IMR-90 (cell line): Measurements from ENCODE around the gene PDCD2L. TPM values are rescaled to one million over a fixed set of nuclear protein-coding genes. Genes with fewer than 3 reads are reported as not detected.
A peak's percentile ranks its signal among the peaks of the same experiment; 100 is the strongest.

Experiments
- ATAC-seq: fragments of 200-7000 bp; cut with Tn5 transposase; 2 replicates; pipeline ENCODE4 v1.9.1; 2020; ENCODE audit warnings: low read depth, mild to moderate bottlenecking, moderate library complexity
- BruUV-seq: library from RNA; stranded (reverse); fragments of 400-500 nt; replicated peaks from 2 replicates; lab custom pipeline; 2021; lab: Mats Ljungman, UMichigan
- CTCF ChIA-PET: fragments of 300-600 bp; formaldehyde crosslinking; extraction: SDS; loops from one replicate; lab custom pipeline; 2021; ENCODE audit warnings: antibody characterized with exemption; lab: Yijun Ruan, JAX
- POLR2A ChIA-PET: fragments of 300-600 bp; sonication (Branson Sonifier 250); formaldehyde crosslinking; loops from one replicate; lab custom pipeline; 2022; ENCODE audit warnings: antibody characterized with exemption; ENCODE audit not compliant: unreplicated experiment; lab: Charles Lee
- DNase-seq: peaks from one replicate; pipeline ENCODE4 v3.0.0; 2013
- H2AFZ ChIP-seq: replicated peaks from 2 replicates; pipeline ENCODE3; 2013; ENCODE audit warnings: low read length, mild to moderate bottlenecking; ENCODE audit not compliant: poor library complexity
- H2AK5ac ChIP-seq: 2 replicates; pipeline ENCODE4 v1.6.1; 2013; ENCODE audit warnings: low read depth, low read length, inconsistent platforms
- H2AK9ac ChIP-seq: replicated peaks from 2 replicates; pipeline ENCODE3; 2013; ENCODE audit warnings: mild to moderate bottlenecking, low read depth, low read length, moderate library complexity; ENCODE audit not compliant: poor library complexity
- H2BK120ac ChIP-seq: 2 replicates; pipeline ENCODE4 v1.6.1; 2013; ENCODE audit warnings: low read depth, low read length, inconsistent platforms
- H2BK15ac ChIP-seq: 3 replicates; pipeline ENCODE4 v1.6.1; 2013; ENCODE audit warnings: low read depth, low read length, inconsistent platforms
- H2BK20ac ChIP-seq: 2 replicates; pipeline ENCODE4 v1.6.1; 2013; ENCODE audit warnings: low read depth, mild to moderate bottlenecking, inconsistent platforms, low read length, moderate library complexity
- H2BK5ac ChIP-seq: 2 replicates; pipeline ENCODE4 v1.6.1; 2013; ENCODE audit warnings: mild to moderate bottlenecking, low read depth, low read length, inconsistent platforms; ENCODE audit not compliant: poor library complexity, severe bottlenecking
- H3K14ac ChIP-seq: replicated peaks from 2 replicates; pipeline ENCODE4 v1.6.1; 2013; ENCODE audit warnings: low read depth, low read length, inconsistent platforms
- H3K18ac ChIP-seq: 2 replicates; pipeline ENCODE4 v1.6.1; 2013; ENCODE audit warnings: low read depth, low read length, control low read depth
- H3K23ac ChIP-seq: 2 replicates; pipeline ENCODE4 v1.6.1; 2013; ENCODE audit warnings: low read depth, low read length, inconsistent platforms
- H3K27ac ChIP-seq: 2 replicates; pipeline ENCODE4 v1.5.1; 2013; ENCODE audit warnings: mild to moderate bottlenecking, control low read depth, low read length; ENCODE audit not compliant: insufficient read depth
- H3K27me3 ChIP-seq: 2 replicates; pipeline ENCODE4 v1.6.1; 2013; ENCODE audit warnings: low read length; ENCODE audit not compliant: control insufficient read depth, insufficient read depth
- H3K36me3 ChIP-seq: 2 replicates; pipeline ENCODE4 v1.6.1; 2013; ENCODE audit warnings: low read length, mixed read lengths; ENCODE audit not compliant: control insufficient read depth, insufficient read depth
- H3K4ac ChIP-seq: 2 replicates; pipeline ENCODE4 v1.6.1; 2013; ENCODE audit warnings: low read depth, low read length, inconsistent platforms
- H3K4me1 ChIP-seq: 2 replicates; pipeline ENCODE4 v1.6.1; 2013; ENCODE audit warnings: low read length, mixed read lengths; ENCODE audit not compliant: control insufficient read depth, insufficient read depth
- H3K4me2 ChIP-seq: 2 replicates; pipeline ENCODE4 v1.6.1; 2013; ENCODE audit warnings: low read depth, mild to moderate bottlenecking, control low read depth, low read length, moderate library complexity
- H3K4me3 ChIP-seq: 2 replicates; pipeline ENCODE4 v1.5.1; 2013; ENCODE audit warnings: low read depth, mild to moderate bottlenecking, control low read depth, low read length, moderate library complexity; ENCODE audit not compliant: insufficient read depth
- H3K56ac ChIP-seq: 2 replicates; pipeline ENCODE4 v1.6.1; 2013; ENCODE audit warnings: low read length, inconsistent platforms; ENCODE audit not compliant: insufficient read depth; ENCODE audit errors: extremely low read depth
- H3K79me1 ChIP-seq, 2 experiments: 2 replicates each; pipeline ENCODE4 v1.6.1; 2013; ENCODE audit warnings: low read length in 2 of 2, inconsistent platforms in 1 of 2, low read depth in 1 of 2
- H3K9ac ChIP-seq: 2 replicates; pipeline ENCODE4 v1.6.1; 2013; ENCODE audit warnings: low read depth, low read length, control low read depth
- H3K9me1 ChIP-seq: 2 replicates; pipeline ENCODE4 v1.6.1; 2013; ENCODE audit warnings: low read length, inconsistent platforms; ENCODE audit not compliant: insufficient read depth
- H3K9me3 ChIP-seq: 2 replicates; pipeline ENCODE4 v1.6.1; 2013; ENCODE audit warnings: low read length; ENCODE audit not compliant: control insufficient read depth, insufficient read depth
- H4K20me1 ChIP-seq: 2 replicates; pipeline ENCODE4 v1.6.1; 2013; ENCODE audit warnings: low read length, inconsistent platforms; ENCODE audit not compliant: insufficient read depth
- H4K5ac ChIP-seq: 2 replicates; pipeline ENCODE4 v1.6.1; 2013; ENCODE audit warnings: mild to moderate bottlenecking, low read depth, low read length, control low read depth
- H4K8ac ChIP-seq, 2 experiments: 2 replicates each; pipeline ENCODE4 v1.6.1; 2013; ENCODE audit warnings: low read depth in 2 of 2, low read length in 2 of 2, control low read depth in 1 of 2, inconsistent platforms in 1 of 2
- H4K91ac ChIP-seq: 2 replicates; pipeline ENCODE4 v1.6.1; 2013; ENCODE audit warnings: low read depth, low read length, inconsistent platforms; ENCODE audit not compliant: insufficient read depth
- BHLHE40 ChIP-seq: fragments of 150-350 bp; IDR thresholded peaks from 2 replicates; pipeline ENCODE4 v1.6.1; 2016; ENCODE audit warnings: mild to moderate bottlenecking, low read depth, low read length
- CEBPB ChIP-seq: IDR thresholded peaks from 2 replicates; pipeline ENCODE4 v1.6.1; 2012; ENCODE audit warnings: low read depth, low read length, improper control_type of control experiment
- CHD1 ChIP-seq: IDR thresholded peaks from 2 replicates; pipeline ENCODE4 v1.6.1; 2012; ENCODE audit warnings: low read depth, low read length, improper control_type of control experiment
- CTCF ChIP-seq: conservative IDR thresholded peaks from 2 replicates; pipeline ENCODE4 v1.5.1; 2012; ENCODE audit warnings: mild to moderate bottlenecking, low read depth, low read length, improper control_type of control experiment
- FOS ChIP-seq: fragments of 150-350 bp; IDR thresholded peaks from 2 replicates; pipeline ENCODE4 v1.6.1; 2016; ENCODE audit warnings: low read depth, low read length
- MAFK ChIP-seq: IDR thresholded peaks from 2 replicates; pipeline ENCODE4 v1.6.1; 2012; ENCODE audit warnings: low read depth, low read length, improper control_type of control experiment
- MAZ ChIP-seq: IDR thresholded peaks from 2 replicates; pipeline ENCODE4 v1.6.1; 2012; ENCODE audit warnings: low read depth, mild to moderate bottlenecking, low read length, improper control_type of control experiment, moderate library complexity, borderline replicate concordance
- MXI1 ChIP-seq: IDR thresholded peaks from 2 replicates; pipeline ENCODE4 v1.6.1; 2012; ENCODE audit warnings: low read depth, mild to moderate bottlenecking, low read length, moderate library complexity, borderline replicate concordance
- NFE2L2 ChIP-seq: fragments of 150-350 bp; IDR thresholded peaks from 2 replicates; pipeline ENCODE4 v1.6.1; 2016; ENCODE audit warnings: low read depth, mild to moderate bottlenecking, low read length
- POLR2A ChIP-seq: IDR thresholded peaks from 2 replicates; pipeline ENCODE4 v1.6.1; 2012; ENCODE audit warnings: mild to moderate bottlenecking, low read depth, low read length
- RAD21 ChIP-seq: IDR thresholded peaks from 2 replicates; pipeline ENCODE4 v1.6.1; 2012; ENCODE audit warnings: low read length, improper control_type of control experiment
- RCOR1 ChIP-seq: IDR thresholded peaks from 2 replicates; pipeline ENCODE4 v1.6.1; 2012; ENCODE audit warnings: mild to moderate bottlenecking, low read length, improper control_type of control experiment; ENCODE audit not compliant: insufficient replicate concordance
- RFX5 ChIP-seq: IDR thresholded peaks from 2 replicates; pipeline ENCODE4 v1.8.0; 2012; ENCODE audit warnings: low read depth, mild to moderate bottlenecking, low read length, moderate library complexity
- SMC3 ChIP-seq: fragments of 150-350 bp; IDR thresholded peaks from 2 replicates; pipeline ENCODE4 v1.6.1; 2016; ENCODE audit warnings: low read depth, mild to moderate bottlenecking, antibody characterized with exemption, low read length, moderate library complexity
- WGBS, 2 experiments: methylation state at CpG; one replicate each; pipeline versions ENCODE4 v1.1.5 to v1.1.7; 2013; ENCODE audit warnings: missing lambda C conversion rate in 2 of 2; ENCODE audit not compliant: insufficient read length in 1 of 2; ENCODE audit errors: extremely low coverage in 2 of 2; 5-methylcytosine and 5-hydroxymethylcytosine counted together
- dilution Hi-C: fragments of 300-500 bp; cut with HindIII; formaldehyde crosslinking; loops from one replicate; pipeline ENCODE4 v1.14.3; 2018; ENCODE audit warnings: low sequenced_read_pairs; ENCODE audit not compliant: unreplicated experiment
- in situ Hi-C: fragments of 300-500 bp; cut with MboI; formaldehyde crosslinking; loops from 3 replicates; pipeline ENCODE4 v1.14.3; 2019; ENCODE audit warnings: low sequenced_read_pairs, inconsistent platforms, mixed read lengths
- intact Hi-C: fragments of 100-400 bp; cut with micrococcal nuclease; formaldehyde crosslinking; loops from 2 replicates; pipeline ENCODE4 v1.10.0; 2022
- polyA plus RNA-seq, 3 experiments: library from polyadenylated mRNA; depleted of rRNA; stranded (reverse); fragments of >200 nt; gene quantifications; 2 replicates each; pipeline ENCODE4 v1.2.3, GENCODE V29; 2012; ENCODE audit warnings: low replicate concordance in 1 of 3
- total RNA-seq: library from RNA; depleted of rRNA; stranded (reverse); fragments of >200 nt; gene quantifications from 2 replicates; pipeline ENCODE4 v1.2.3, GENCODE V29; 2012
- TF ChIP-seq, protein P1 (sequence below): fragments of 150-350 bp; IDR thresholded peaks from 2 replicates; pipeline ENCODE4 v1.6.1; 2016; ENCODE audit warnings: low read depth, mild to moderate bottlenecking, low read length, moderate library complexity, borderline replicate concordance

PDCD2L gene
- total and polyA plus RNA-seq, 2 of the 4 experiments (the other 2 are of a cell fraction) = 10.6 to 13.0 TPM

DNA sequence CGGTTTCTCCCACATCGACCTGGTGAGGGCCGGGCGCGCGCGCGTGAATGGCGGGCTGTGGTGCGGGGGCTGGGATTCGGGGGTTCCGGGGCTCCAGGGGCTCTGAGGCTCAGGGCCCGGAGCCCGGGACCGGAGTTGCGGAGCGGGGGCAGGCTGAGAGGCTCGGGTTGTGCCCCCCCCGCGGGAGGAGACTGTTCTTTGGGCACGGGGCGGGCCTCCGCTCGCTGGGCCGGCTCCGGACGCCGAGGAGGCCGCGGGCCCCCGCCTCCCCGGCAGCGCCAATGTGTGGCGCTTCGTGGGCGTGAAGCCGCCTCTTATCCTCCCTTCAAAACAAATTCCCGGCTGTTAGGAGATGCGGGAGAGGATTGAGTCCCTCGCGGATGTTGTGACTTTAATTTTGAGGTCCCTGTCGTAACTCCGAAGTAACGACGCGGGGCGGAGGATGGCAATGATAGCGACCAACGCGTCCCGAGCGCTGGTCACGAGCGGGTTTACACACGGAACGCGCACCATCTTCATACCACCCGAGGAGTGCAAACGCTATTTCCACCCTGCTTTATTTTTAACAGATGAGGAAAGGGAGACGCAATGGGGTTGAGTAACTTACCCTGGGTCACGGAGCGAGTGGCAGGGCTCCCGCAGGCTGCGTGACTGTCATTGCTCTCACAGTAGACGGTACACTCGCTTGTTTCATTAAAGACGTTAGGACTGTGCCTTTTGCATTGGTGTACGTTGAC is 24.5 kb downstream of the PDCD2L start:
- Histone ChIP-seq H3K9ac (peak overlapping the region; percentile 95), H3K18ac (peak overlapping the region; percentile 55), H2AK5ac (peak overlapping the region; percentile 94), H3K4me2 (peak overlapping the region; percentile 99), H3K4me3 (peak overlapping the region; percentile 99), H3K79me1 (peaks cover 3 to 37% of the 10 kb centered on the region in 2 experiments), H3K4ac (peak overlapping the region; percentile 68), H4K20me1 (peaks cover 48% of the 10 kb centered on the region), H3K27me3 (no peaks in the 10 kb centered on the region), H3K23ac (peak overlapping the region; percentile 95), H2AK9ac (peak overlapping the region; percentile 96), H3K4me1 (peaks cover 18% of the 10 kb centered on the region), H2BK5ac (peak overlapping the region; percentile 83), H4K91ac (0 out of 2 replicates have a peak overlapping the region, but pooled peaks have one; percentile 10), H3K56ac (peak overlapping the region; percentile 70), H3K9me1 (peaks cover 2% of the 10 kb centered on the region; the same call in 1 of the 2 replicates), H3K14ac (peak overlapping the region; percentile 94), H4K8ac (peak overlapping the region in 1 of 2 experiments; percentile 24; a peak in 2 of 4 replicates), H2BK15ac (no peak overlapping the region), H2BK120ac (peak overlapping the region; percentile 9; the same call in 1 of the 2 replicates), H2BK20ac (no peak overlapping the region), H3K27ac (peak overlapping the region; percentile 84), H4K5ac (no peak overlapping the region; the same call in 1 of the 2 replicates), H3K9me3 (no peaks in the 10 kb centered on the region), H2AFZ (peak overlapping the region; percentile 86), H3K36me3 (peaks cover 6% of the 10 kb centered on the region)
- CTCF ChIA-PET = interaction anchor here (1.1 kb wide), 1 partner anchor 13 kb away, joined by 4 read pairs; no protein-coding TSS in a partner anchor
- WGBS, 2 experiments = 0% methylated on average over 1 of the region's 68 CpGs; no CpG with 5 or more reads in 1 of the 2 experiments
- POLR2A ChIA-PET = interaction anchor here (0.7 kb wide), 1 partner anchor 32 kb away, joined by 3 read pairs; no protein-coding TSS in a partner anchor
- peak; percentile 73 for ATAC-seq
- intact Hi-C loops (loop anchor here (2.0 kb wide), 1 partner anchor 52 kb away; the partner anchor contains the start of gene WTIP), dilution Hi-C loops (no loop called here), in situ Hi-C loops (no loop called here)
- BruUV-seq = TSS peak; percentile 16
- TF ChIP-seq POLR2A (no peak), FOS (no peak), MXI1 (0 out of 2 replicates have a peak, but pooled peaks have one; percentile 24), RAD21 (no peak), CTCF (no peak), MAZ (peak; percentile 58; the same call in 1 of the 2 replicates), CHD1 (0 out of 2 replicates have a peak, but pooled peaks have one; percentile 43), NFE2L2 (no peak), RCOR1 (no peak), BHLHE40 (no peak; the same call in 1 of the 2 replicates), RFX5 (no peak), SMC3 (no peak), MAFK (no peak), CEBPB (peak; percentile 61)
- TF ChIP-seq, protein P1, sequence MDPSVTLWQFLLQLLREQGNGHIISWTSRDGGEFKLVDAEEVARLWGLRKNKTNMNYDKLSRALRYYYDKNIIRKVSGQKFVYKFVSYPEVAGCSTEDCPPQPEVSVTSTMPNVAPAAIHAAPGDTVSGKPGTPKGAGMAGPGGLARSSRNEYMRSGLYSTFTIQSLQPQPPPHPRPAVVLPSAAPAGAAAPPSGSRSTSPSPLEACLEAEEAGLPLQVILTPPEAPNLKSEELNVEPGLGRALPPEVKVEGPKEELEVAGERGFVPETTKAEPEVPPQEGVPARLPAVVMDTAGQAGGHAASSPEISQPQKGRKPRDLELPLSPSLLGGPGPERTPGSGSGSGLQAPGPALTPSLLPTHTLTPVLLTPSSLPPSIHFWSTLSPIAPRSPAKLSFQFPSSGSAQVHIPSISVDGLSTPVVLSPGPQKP = no peak
- DNase-seq = peak; percentile 17
